ENCODE results near the gene RAB23. TPM values are rescaled to one million over a fixed set of nuclear protein-coding genes. Genes with fewer than 3 reads are reported as not detected.

Gene RAB23
- total RNA-seq, 1 donor from 2014 or later, result 21.4 TPM

- TF ChIP-seq EZH2 (IDR thresholded peaks at IDR 0.05; ENCODE audit: insufficient read depth, low read length), result no peak
- TF ChIP-seq CTCF (IDR thresholded peaks at IDR 0.05; ENCODE audit: insufficient read depth, low read depth, low read length), result no peak
- H3K9me3 ChIP-seq (ENCODE audit: insufficient read depth, low read depth, low read length), result no peaks in the 10 kb centered on the region
- peak overlapping the region; percentile 92 for H3K9ac ChIP-seq (ENCODE audit: low read length)
- peak overlapping the region; percentile 61 for H3K27ac ChIP-seq (ENCODE audit: low read depth, low read length)
- no peaks in the 10 kb centered on the region for H3K27me3 Mint-ChIP-seq (ENCODE audit: low read depth, unreplicated experiment)
- H3K27ac Mint-ChIP-seq (ENCODE audit: unreplicated experiment), result peak overlapping the region; percentile 85
- peaks cover 14% of the 10 kb centered on the region for H3K4me1 ChIP-seq (ENCODE audit: insufficient read depth, low read length)
- FAIRE-seq, result no peak
- peak overlapping the region; percentile 72 for H3K4me3 ChIP-seq (ENCODE audit: insufficient read depth, low read depth, low read length)
- peaks cover 66% of the 10 kb centered on the region for H3K79me2 ChIP-seq (ENCODE audit: insufficient read depth, low read length)
- no peak overlapping the region for H2AFZ ChIP-seq (ENCODE audit: low read depth, low read length)
- no peaks in the 10 kb centered on the region for H3K9me3 Mint-ChIP-seq (ENCODE audit: unreplicated experiment)
- H4K20me1 ChIP-seq (ENCODE audit: insufficient read depth, low read length), result peaks cover 22% of the 10 kb centered on the region
- peaks cover 4% of the 10 kb centered on the region for H3K36me3 ChIP-seq (ENCODE audit: insufficient read depth, low read length)
- peaks cover 18% of the 10 kb centered on the region for H3K4me1 Mint-ChIP-seq (ENCODE audit: low read depth, unreplicated experiment)
- H3K36me3 Mint-ChIP-seq (ENCODE audit: low read depth, unreplicated experiment), result peaks cover 3% of the 10 kb centered on the region
- H3K4me2 ChIP-seq (ENCODE audit: low read length), result peak overlapping the region; percentile 88
- H3K27me3 ChIP-seq (ENCODE audit: insufficient read depth, low read length), result no peaks in the 10 kb centered on the region
- peak; percentile 82 for DNase-seq (ENCODE audit: low read depth)
- peak overlapping the region; percentile 97 for H3K4me3 Mint-ChIP-seq (ENCODE audit: unreplicated experiment)
Observed at GRCh38 chr6:57173886-57174510, 48.1 kb downstream of the RAB23 start.

GRCh38 chr6:57173056-57173885, 48.8 kb downstream of the RAB23 start:
- peak; percentile 20 for DNase-seq (ENCODE audit: low read depth)
- peaks cover 3% of the 10 kb centered on the region for H3K36me3 Mint-ChIP-seq (ENCODE audit: low read depth, unreplicated experiment)

More at GRCh38 chr6:57173056-57173885, 48.8 kb downstream of the RAB23 start:
- no peak for FAIRE-seq
- TF ChIP-seq CTCF (IDR thresholded peaks at IDR 0.05; ENCODE audit: insufficient read depth, low read depth, low read length) (no peak), EZH2 (IDR thresholded peaks at IDR 0.05; ENCODE audit: insufficient read depth, low read length) (no peak)
- H3K4me2 ChIP-seq (ENCODE audit: low read length), result peak overlapping the region; percentile 88
- H3K27me3 Mint-ChIP-seq (ENCODE audit: low read depth, unreplicated experiment), result no peaks in the 10 kb centered on the region
- peaks cover 59% of the 10 kb centered on the region for H3K79me2 ChIP-seq (ENCODE audit: insufficient read depth, low read length)
- H3K36me3 ChIP-seq (ENCODE audit: insufficient read depth, low read length), result peaks cover 4% of the 10 kb centered on the region
- H3K9me3 ChIP-seq (ENCODE audit: insufficient read depth, low read depth, low read length), result no peaks in the 10 kb centered on the region
- peak overlapping the region; percentile 73 for H3K27ac ChIP-seq (ENCODE audit: low read depth, low read length)
- peaks cover 17% of the 10 kb centered on the region for H3K4me1 Mint-ChIP-seq (ENCODE audit: low read depth, unreplicated experiment)
- H3K27me3 ChIP-seq (ENCODE audit: insufficient read depth, low read length), result no peaks in the 10 kb centered on the region
- H3K9ac ChIP-seq (ENCODE audit: low read length), result peak overlapping the region; percentile 92
- no peaks in the 10 kb centered on the region for H3K9me3 Mint-ChIP-seq (ENCODE audit: unreplicated experiment)
- peak overlapping the region; percentile 97 for H3K4me3 Mint-ChIP-seq (ENCODE audit: unreplicated experiment)
- H4K20me1 ChIP-seq (ENCODE audit: insufficient read depth, low read length), result peaks cover 22% of the 10 kb centered on the region
- peaks cover 14% of the 10 kb centered on the region for H3K4me1 ChIP-seq (ENCODE audit: insufficient read depth, low read length)
- peak overlapping the region; percentile 72 for H3K4me3 ChIP-seq (ENCODE audit: insufficient read depth, low read depth, low read length)
- peak overlapping the region; percentile 85 for H3K27ac Mint-ChIP-seq (ENCODE audit: unreplicated experiment)
- H2AFZ ChIP-seq (ENCODE audit: low read depth, low read length), result peak overlapping the region; percentile 24
